Pons (tissue), 1 donor: ENCODE measurements around the gene NSRP1.
"Not testable (repeated sequence)": the region's sequence is repeated elsewhere in the genome, so short reads cannot be mapped to it uniquely, and the experiment has no call there.

Experiments used
- DNase-seq: peaks from one replicate; pipeline ENCODE4 v3.0.0-alpha.2; 2016; ENCODE audit warnings: low spot score

The NSRP1 gene

DNA sequence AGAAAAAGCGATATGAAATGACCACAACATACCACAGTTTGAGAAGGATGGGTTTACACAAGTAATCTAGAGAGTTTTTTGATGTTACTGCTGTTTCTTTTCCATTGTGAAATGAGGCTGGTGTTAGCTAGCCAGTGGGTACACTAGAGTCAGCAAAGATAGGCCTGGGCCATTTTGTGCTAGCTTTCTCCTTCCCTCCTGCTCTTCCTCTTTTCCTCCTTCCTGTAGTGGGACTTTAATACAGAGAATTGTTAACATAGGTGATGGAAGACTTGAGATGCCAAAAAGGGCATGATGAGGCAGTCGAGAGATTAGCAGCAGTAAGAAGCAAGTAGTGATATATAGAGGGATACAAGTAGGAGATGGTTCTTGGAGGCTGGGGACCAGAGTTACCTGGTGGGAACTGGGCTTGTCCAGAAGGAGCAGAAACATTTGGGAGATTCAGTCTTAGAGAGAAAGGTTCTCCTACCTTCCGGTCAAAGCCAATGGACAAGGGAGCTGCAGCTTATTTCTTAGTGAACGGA, 7.7 kb downstream of the NSRP1 start:
- DNase-seq: no peak

DNA sequence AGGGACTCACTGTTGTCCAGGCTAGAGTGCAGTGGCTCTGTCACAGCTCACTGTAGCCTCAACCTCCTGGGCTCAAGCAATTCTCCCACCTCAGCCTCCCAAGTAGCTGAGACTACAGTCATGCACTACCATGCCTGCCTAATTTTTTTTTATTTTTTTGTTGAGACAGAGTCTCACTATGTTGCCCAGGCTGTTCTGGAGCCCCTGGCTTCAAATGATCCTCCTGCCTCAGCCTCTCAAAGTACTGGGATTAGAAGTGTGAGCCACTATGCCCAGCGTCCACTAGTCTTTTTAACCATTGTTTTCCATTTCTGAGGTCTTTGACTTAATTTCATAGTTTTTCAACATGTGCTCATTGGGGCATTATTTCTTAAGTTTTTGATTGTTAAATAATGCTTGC, 13.5 kb downstream of the NSRP1 start:
- DNase-seq: no peak

DNA sequence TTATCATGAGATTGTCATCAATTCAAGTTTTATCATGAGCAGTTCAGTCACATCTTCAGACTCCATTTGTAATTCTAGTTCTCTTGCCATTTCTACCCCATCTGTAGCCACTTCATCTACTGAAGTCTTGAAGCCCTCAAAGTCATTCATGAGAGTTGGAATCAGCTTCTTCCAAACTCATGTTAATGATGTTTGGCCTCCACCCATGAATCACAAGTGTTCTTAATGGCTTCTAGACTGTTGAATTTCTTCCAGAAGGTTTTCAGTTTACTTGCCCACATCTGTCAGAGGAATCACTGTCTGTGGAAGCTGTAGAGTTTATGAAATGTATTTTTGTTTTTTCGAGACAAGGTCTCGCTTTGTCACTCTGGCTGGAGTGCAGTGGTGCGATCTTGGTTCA, 16.0 kb downstream of the NSRP1 start:
- DNase-seq: no peak

GRCh38 chr17:30133197-30133596, 16.6 kb downstream of the NSRP1 start:
- no peak for DNase-seq

DNA sequence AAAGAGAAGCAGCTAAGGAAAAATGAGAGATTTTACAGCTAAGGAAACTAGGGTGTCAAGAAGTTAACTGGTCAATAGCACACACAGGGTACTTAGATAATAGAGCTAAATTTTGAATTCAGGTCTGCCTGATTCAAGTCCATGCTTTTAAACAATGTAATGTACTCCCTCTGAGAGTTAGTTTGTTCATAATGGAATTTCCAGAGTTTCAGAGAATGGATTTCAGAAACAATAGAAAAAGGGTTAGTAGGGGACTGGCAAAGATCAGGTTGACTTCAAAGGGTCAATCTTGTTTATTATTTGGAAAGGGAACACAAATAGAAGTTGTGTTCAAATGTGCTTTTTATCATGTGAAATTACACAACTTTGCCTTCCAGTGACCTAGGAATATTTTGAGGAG, 17.9 kb downstream of the NSRP1 start:
- no peak for DNase-seq

DNA sequence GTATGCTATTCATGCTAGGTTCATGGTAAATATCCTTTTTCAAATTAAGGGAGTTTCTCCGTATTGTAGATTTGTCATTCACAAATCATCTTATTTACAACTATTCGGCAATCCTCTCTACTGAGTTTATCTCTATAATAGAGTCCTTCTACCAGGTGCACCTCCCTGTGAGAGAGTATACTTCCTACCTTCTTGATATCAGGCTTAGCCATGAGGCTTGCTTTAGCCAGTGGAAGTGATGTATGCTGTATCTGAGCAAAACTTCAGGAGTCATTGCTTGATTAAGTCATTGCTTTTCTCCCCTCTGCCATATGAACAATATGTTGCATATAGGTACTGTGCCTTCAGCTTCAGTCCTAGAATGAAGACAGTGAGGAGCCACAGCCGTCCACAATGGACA, 20.5 kb downstream of the NSRP1 start:
- DNase-seq: no peak

DNA sequence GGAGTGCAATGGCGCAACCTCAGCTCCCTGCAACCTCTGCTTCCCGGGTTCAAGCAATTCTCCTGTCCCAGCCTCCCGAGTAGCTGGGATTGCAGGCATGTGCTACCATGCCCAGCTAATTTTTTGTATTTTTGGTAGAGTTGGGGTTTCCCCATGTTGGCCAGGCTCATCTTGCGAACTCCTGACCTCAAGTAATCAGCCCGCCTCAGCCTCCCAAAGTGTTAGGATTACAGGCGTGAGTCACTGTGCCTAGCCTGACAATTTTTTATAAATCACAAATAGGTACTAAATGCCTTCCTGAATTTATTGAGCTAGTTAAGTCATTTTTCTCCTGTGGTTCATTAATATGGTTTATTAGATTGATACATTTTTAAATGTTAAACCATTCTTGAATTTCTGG, 31.2 kb downstream of the NSRP1 start:
- not testable (repeated sequence) for DNase-seq

- DNase-seq: no peak
These were observed 31.8 kb downstream of the NSRP1 start for GRCh38 chr17:30148376-30148775.

DNA sequence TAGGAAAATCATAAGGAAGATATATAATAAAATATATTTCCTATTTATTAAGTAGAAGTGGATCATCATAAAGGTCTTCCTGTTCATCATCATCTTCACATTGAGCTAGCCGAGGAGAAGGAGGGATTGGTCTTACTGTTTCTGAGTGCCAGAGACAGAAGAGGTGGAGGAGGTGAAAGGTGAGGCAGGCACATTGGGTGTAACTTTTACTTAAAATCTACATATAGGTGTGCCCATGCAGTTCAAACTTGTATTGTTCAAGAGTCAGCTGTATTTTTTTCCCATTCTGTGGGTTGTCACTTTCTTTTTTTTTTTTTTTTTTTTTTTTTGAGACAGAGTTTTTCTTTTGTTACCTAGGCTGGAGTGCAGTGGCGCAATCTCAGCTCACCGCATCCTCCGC, 34.9 kb downstream of the NSRP1 start:
- no peak for DNase-seq

- no peak for DNase-seq
These were observed 36.8 kb downstream of the NSRP1 start for GRCh38 chr17:30153463-30153862.

DNA sequence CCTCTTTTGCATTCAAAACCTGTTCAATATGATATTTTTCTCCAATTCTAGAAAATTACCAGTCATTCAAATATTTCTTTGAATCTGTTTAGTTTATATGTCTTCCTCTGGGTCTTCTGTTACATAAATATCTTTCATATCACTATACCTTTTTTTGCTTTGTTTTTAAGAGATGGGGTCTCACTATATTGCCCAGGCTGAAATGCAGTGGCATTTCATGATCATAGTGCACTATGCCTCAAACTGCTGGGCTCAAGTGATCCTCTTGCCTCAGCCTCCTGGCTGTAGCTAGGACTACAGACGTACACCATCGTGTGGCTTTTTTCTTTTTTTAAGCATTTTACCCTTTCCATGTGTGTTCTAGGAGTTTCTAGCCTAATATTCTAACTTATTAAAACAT, 38.8 kb downstream of the NSRP1 start:
- DNase-seq: no peak

- DNase-seq: no peak
These were observed 42.4 kb downstream of the NSRP1 start for GRCh38 chr17:30158896-30159625.

DNA sequence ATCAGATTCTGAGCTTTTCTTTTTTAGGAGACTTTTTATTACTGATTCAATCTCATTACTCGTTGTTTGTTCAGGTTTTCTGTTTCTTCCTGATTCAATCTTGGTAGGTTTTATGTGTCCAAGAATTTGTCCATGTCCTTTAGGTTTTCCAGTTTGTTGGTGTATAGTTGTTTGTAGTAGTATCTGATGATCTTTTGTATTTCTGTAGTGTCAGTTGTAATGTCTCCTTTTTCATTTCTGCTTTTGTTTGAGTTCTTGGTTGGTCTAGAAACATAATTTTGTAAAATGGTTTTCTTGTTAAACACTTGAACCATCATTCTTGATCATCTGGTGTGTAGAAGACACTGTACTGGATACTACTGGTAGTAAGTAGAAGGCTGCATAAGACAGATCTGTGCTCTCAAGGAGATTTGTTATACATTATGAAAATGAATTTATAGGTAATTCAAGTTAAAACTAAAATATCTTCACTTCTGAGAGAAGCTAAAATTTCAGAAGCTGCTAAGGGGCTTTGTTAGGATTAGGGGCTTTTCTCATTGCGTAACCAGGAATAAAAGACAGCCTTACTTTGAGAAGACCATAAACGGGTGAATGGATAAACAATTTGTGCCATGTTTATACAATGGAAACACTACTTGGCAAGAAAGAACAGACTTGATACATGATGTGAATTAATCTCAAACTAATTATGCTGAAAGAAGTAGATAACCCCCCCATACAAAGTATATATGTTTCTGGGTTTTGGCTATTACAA, 44.0 kb downstream of the NSRP1 start:
- DNase-seq: no peak

DNA sequence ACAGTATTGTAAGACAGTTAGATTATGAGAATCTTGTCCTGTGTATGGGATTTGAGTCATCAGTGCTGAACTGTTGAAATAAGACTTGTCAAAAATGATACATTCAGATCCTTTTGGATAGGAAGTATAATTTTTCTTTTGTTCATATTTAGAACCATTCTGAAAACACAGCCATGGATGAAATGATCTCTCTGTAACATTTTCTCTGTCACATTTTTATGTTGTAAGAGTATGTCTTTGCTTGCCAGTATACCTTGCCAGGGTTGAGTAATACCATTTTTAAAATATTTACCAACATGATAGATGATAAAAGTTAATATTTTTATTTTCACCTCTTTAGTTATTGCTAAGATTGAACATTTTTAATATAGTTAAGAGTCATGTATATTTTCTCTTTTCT, 45.0 kb downstream of the NSRP1 start:
- no peak for DNase-seq

DNA sequence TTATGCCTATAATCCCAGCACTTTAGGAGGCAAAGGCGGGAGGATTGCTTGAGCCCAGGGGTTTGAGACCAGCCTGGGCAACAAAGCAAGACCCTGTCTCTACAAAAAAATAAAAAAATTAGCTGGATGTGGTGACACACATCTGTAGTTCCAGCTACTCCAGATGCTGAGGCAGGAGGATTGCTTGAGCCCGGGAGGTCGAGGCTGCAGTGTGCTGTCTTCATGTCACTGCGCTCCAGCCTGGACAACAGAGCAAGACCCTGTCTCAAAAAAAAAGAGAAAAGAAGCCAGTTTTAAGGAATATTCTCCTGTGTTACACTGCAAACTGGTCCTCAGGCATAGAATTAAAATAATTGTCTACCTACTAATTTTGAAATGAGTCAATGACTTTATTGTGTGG, 47.9 kb downstream of the NSRP1 start:
- no peak for DNase-seq

- DNase-seq: no peak
These were observed 48.5 kb downstream of the NSRP1 start for GRCh38 chr17:30165147-30165546.

DNA sequence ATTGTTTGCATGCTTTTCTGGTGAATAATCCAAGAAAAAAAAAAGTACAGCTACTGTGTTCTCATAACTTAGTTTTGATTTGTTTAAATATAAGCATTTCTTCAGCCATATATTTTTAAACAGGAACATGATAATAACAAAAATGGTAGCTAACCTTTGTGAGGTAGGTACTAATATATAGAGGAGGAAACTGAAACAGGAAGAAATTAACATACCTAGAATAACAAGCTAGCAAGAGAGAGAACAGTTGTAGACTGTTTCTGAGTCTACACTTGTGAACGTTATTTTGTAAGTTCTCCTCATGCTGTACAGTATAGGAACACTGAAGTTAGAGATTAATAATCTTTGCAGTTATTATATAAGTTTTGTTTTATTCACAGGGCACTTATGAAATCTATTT, 49.3 kb downstream of the NSRP1 start:
- DNase-seq: no peak

- no peak for DNase-seq
These were observed 53.9 kb downstream of the NSRP1 start for GRCh38 chr17:30170415-30170987.

- DNase-seq: no peak
These were observed 55.9 kb downstream of the NSRP1 start for GRCh38 chr17:30172560-30172959.

- DNase-seq: no peak
These were observed 57.0 kb downstream of the NSRP1 start for GRCh38 chr17:30173649-30174048.

- no peak for DNase-seq
These were observed 57.9 kb downstream of the NSRP1 start for GRCh38 chr17:30174556-30174955.

GRCh38 chr17:30176855-30177254, 60.2 kb downstream of the NSRP1 start:
- DNase-seq: no peak

GRCh38 chr17:30186761-30187160, 70.1 kb downstream of the NSRP1 start:
- no peak for DNase-seq
